Adrenal gland (tissue), 12 donors: Measurements from ENCODE around the gene TMEM151A. TPM values are rescaled to one million over a fixed set of nuclear protein-coding genes. Genes with fewer than 3 reads are reported as not detected.
"Not testable (repeated sequence)": the region's sequence is repeated elsewhere in the genome, so short reads cannot be mapped to it uniquely, and the experiment has no call there.

Experiments used
- DNase-seq, 7 donors: peaks; one replicate each; pipeline ENCODE4 v3.0.0-alpha.2; 2019 to 2020
- H3K27ac ChIP-seq, 5 donors: fragments of 200-600 bp; sonication (generic) in 4 of 5; 1 replicate in 3 of 5; 2 replicates in 2 of 5; pipeline versions ENCODE4 v1.5.1 to v1.8.0; 2016 to 2020; ENCODE audit warnings: mild to moderate bottlenecking in 1 of 5
- H3K27me3 ChIP-seq: fragments of 200-600 bp; 2 replicates; pipeline ENCODE4 v1.8.0; 2021
- H3K36me3 ChIP-seq, 2 donors: fragments of 200-600 bp; replicated peaks in 1 of 2; 1 replicate in 1 of 2; 2 replicates in 1 of 2; pipeline versions ENCODE4 v1.5.1 to v1.8.0; 2018 to 2022
- H3K4me1 ChIP-seq, 2 donors: fragments of 200-600 bp; replicated peaks in 1 of 2; 1 replicate in 1 of 2; 2 replicates in 1 of 2; pipeline versions ENCODE4 v1.5.1 to v1.8.0; 2018 to 2021
- H3K4me3 ChIP-seq, 4 donors: fragments of 200-600 bp; sonication (generic) in 3 of 4; one replicate each; pipeline ENCODE4 v1.5.1; 2016 to 2018
- H3K9me3 ChIP-seq, 3 donors: fragments of 200-600 bp; sonication (generic) in 1 of 3; replicated peaks in 1 of 3; 1 replicate in 2 of 3; 2 replicates in 1 of 3; pipeline versions ENCODE4 v1.5.1 to v1.8.0; 2016 to 2021
- CTCF ChIP-seq, 6 experiments: fragments of 450-650 bp in 4 of 6; fragments of 200-600 bp in 2 of 6; sonication (generic) in 1 of 6; IDR thresholded peaks; 1 replicate in 5 of 6; 2 replicates in 1 of 6; pipeline versions ENCODE4 v1.5.1 to v1.8.0; 2016 to 2021; ENCODE audit warnings: antibody characterized with exemption in 6 of 6, mild to moderate bottlenecking in 2 of 6, moderate library complexity in 1 of 6
- POLR2A ChIP-seq, 2 donors: fragments of 450-650 bp; IDR thresholded peaks; one replicate each; pipeline ENCODE4 v1.6.1; 2017; ENCODE audit warnings: antibody characterized with exemption in 2 of 2, mild to moderate bottlenecking in 2 of 2, moderate library complexity in 1 of 2
- WGBS, 4 donors: extraction: QIAGEN DNeasy Blood & Tissue Kit in 2 of 4; methylation state at CpG; one replicate each; pipeline versions ENCODE4 v1.1.5 to v1.1.7; 2013 to 2017; 5-methylcytosine and 5-hydroxymethylcytosine counted together
- intact Hi-C, 2 donors: fragments of 100-400 bp; cut with DNase I; formaldehyde crosslinking; loops; one replicate each; pipeline versions ENCODE4 v1.14.1 to v1.15.0; 2022 to 2023
- polyA plus RNA-seq, 3 donors: library from polyadenylated mRNA; stranded (reverse); fragments of 200-250 nt in 2 of 3; fragments of 350-450 nt in 1 of 3; fragmentation: Illumina TruSeq in 1 of 3; extraction: RNeasy Lipid Tissue Mini Kit (QIAGEN cat#74804) in 1 of 3; gene quantifications; one replicate each; pipeline ENCODE4 v1.2.3, GENCODE V29; 2013 to 2014
- total RNA-seq, 9 donors: library from RNA; depleted of rRNA in 4 of 9; stranded (reverse); fragments of >200 nt in 4 of 9; fragments of 120-200 nt in 1 of 9; fragmentation: NEBNext Ultra II Directional in 1 of 9; extraction: Animal tissue kit (Norgen Biotek cat#: 25700) in 1 of 9; gene quantifications; one replicate each; pipeline versions ENCODE4 v1.1.0 to v1.2.4, GENCODE V29; 2013 to 2023
- donor health status: healthy with polysubstance abuse.
- donor health status: Bipolar disorder and iron deficiency.
- donor health status: DM: yes; HTN: yes; CAD: no.
- donor health status: DM: no; HTN: no; CAD: no.
- donor health status: DM: no; HTN: no; CAD: no.
- donor health status: DM: yes; HTN: yes; CAD: no.

TMEM151A gene
- total and polyA plus RNA-seq, 12 donors: 0.07 to 6.8 (median 1.3) TPM; not detected in 3

GRCh38 chr11:66302656-66303055 is 11.0 kb downstream of the TMEM151A start:
- H3K27ac ChIP-seq: no peak overlapping the region
- no peaks in the 10 kb centered on the region for H3K4me1 ChIP-seq
- no peaks in the 10 kb centered on the region for H3K36me3 ChIP-seq
- no peaks in the 10 kb centered on the region for H3K9me3 ChIP-seq
- TF ChIP-seq POLR2A (IDR thresholded peaks at IDR 0.05) (no peak), CTCF (IDR thresholded peaks at IDR 0.05) (no peak)
- H3K27me3 ChIP-seq: no peaks in the 10 kb centered on the region
- WGBS, 4 donors: 73 to 78% (median 77%) methylated on average over 12 of the region's 12 CpGs
- H3K4me3 ChIP-seq: no peak overlapping the region
- DNase-seq: no peak
- intact Hi-C loops: no loop called here

DNA sequence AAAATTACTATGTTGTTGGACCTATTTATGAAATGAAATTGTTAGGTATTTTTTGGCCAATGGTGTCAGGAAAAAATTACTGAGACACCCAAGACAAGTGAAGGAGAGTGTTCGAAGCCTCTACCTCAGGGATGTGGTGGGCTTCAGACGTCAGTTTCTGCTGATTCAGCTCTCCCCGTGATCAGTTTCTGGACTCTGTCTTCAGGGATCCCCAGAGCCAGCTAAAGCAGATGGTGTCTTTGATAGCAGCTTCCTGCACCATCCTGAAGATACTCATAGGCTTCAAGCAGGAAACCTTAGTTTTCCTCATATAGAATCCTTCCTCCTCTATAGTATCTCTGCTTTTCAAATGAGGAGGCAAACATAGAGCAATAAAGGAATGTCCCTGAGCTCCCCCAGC is 17.8 kb downstream of the TMEM151A start:
- Histone ChIP-seq H3K36me3 (no peaks in the 10 kb centered on the region), H3K9me3 (no peaks in the 10 kb centered on the region), H3K27ac (no peak overlapping the region), H3K4me1 (peaks cover 6 to 7% of the 10 kb centered on the region in 2 donors), H3K27me3 (no peaks in the 10 kb centered on the region), H3K4me3 (no peak overlapping the region)
- intact Hi-C loops: loop anchor here in 1 of 2 donors (5.0 kb wide), 1 partner anchor 33 kb away; no protein-coding TSS in a partner anchor
- 42 to 49% (median 47%) methylated on average over 3 of the region's 3 CpGs for WGBS, 4 donors
- TF ChIP-seq POLR2A (IDR thresholded peaks at IDR 0.05) (no peak), CTCF (IDR thresholded peaks at IDR 0.05) (no peak)
- no peak for DNase-seq

DNA sequence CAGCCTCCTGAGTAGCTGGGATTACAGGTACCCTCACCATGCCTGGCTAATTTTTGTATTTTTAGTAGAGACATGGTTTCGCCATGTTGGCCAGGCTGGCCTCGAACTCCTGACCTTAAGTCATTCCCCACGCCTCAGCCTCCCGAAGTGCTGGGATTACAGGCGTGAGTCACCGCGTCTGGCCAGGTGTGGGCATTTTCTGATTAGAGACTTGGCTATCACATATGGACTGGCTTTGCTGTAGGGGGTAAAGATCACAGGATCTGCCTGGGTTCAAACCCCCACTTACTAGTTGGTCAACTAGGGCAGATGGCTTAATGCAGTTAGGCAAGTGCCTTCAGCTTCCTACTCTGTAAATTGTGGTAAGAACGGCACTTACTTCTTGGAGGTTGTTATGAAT is 18.6 kb downstream of the TMEM151A start:
- Histone ChIP-seq H3K4me1 (peaks cover 6 to 7% of the 10 kb centered on the region in 2 donors), H3K36me3 (no peaks in the 10 kb centered on the region), H3K27me3 (no peaks in the 10 kb centered on the region), H3K4me3 (no peak overlapping the region), H3K9me3 (no peaks in the 10 kb centered on the region), H3K27ac (no peak overlapping the region)
- 41 to 77% (median 71%) methylated on average over 5 to 8 of the region's 8 CpGs for WGBS, 4 donors
- TF ChIP-seq POLR2A (IDR thresholded peaks at IDR 0.05) (no peak), CTCF (IDR thresholded peaks at IDR 0.05) (no peak)
- DNase-seq: no peak
- intact Hi-C loops: no loop called here

DNA sequence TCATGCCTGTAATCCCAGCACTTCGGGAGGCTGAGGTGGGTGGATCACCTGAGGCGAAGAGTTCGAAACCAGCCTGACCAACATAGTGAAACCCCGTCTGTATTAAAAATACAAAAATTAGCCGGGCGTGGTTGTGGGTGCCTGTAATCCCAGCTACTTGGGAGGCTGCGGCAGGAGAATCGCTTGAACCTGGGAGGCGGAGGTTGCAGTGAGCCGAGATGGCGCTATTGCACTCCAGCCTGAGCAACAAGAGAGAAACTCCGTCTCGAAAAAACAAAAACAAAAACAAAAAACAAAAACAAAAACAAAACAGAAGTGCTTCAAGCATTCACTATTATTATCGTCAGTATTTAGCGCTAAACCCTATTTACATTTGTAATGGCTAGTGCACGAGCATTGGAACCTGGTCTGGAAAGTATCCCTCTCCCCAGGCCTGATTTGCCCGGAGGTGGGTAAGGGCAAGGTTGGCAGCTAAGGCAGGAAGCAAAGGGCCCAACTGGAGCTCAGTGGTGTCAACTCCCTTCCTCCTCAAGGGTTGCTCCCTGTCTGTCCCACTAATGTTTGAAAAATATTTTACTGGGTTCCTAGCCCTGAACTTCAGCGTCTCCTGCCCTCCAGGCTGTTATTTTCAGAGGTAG is 19.2 kb downstream of the TMEM151A start:
- H3K27ac ChIP-seq, intact Hi-C loops: not testable (repeated sequence)

GRCh38 chr11:66311470-66311964 is 19.8 kb downstream of the TMEM151A start:
- no peaks in the 10 kb centered on the region for H3K9me3 ChIP-seq
- peak overlapping the region in 2 of 4 donors; percentile 36 to 57 for H3K4me3 ChIP-seq
- no peaks in the 10 kb centered on the region for H3K27me3 ChIP-seq
- 14 to 43% (median 30%) methylated on average over 17 to 26 of the region's 26 CpGs for WGBS, 4 donors
- peaks cover 6 to 7% of the 10 kb centered on the region in 2 donors for H3K4me1 ChIP-seq
- no peak for DNase-seq
- H3K27ac ChIP-seq: peak overlapping the region; percentile 67 to 91 (median 81)
- H3K36me3 ChIP-seq: no peaks in the 10 kb centered on the region
- intact Hi-C loops: no loop called here
- TF ChIP-seq POLR2A (IDR thresholded peaks at IDR 0.05) (no peak), CTCF (IDR thresholded peaks at IDR 0.05) (peak in 1 of 6 experiments; percentile 83)

More for the DNA sequence above, 19.2 kb downstream of the TMEM151A start:
- H3K27me3 ChIP-seq, H3K4me3 ChIP-seq, DNase-seq, H3K4me1 ChIP-seq, H3K9me3 ChIP-seq, H3K36me3 ChIP-seq: not testable (repeated sequence)
- 80 to 88% (median 86%) methylated on average over 18 of the region's 18 CpGs for WGBS, 4 donors
